ENCODE measurements around the gene SLC7A7.

DNA sequence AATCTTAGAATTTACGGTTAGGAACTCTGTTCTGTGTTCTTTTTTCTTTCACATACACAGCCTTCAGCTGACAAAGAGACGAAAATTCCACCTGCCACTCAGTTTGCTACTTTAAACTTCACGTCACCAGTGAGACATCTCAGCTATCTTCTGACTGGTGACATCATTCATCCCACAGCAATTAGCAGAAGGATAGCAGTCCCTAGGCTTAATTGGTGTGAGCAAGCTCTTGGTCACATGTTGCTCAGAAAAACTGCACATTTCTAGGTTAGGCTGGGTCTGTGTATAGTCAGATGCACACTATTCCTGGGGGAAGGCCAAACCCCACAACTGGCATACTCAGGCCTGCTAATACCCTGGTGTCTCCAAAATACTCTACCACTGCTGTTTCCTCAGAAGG, 23.9 kb downstream of the SLC7A7 start:
- no peak for TF ChIP-seq EZH2 (IDR thresholded peaks at IDR 0.05; ENCODE audit: insufficient read depth, low read length)
- TF ChIP-seq CTCF (IDR thresholded peaks at IDR 0.05; ENCODE audit: insufficient read depth, low read depth, low read length), result no peak
